SU-DHL-6 (cell line): ENCODE results near the gene CLPTM1L.
"Not testable (repeated sequence)": the region's sequence is repeated elsewhere in the genome, so short reads cannot be mapped to it uniquely, and the experiment has no call there.

Source experiments
- H2AFZ ChIP-seq: fragments of 200-600 bp; sonication (generic); 2 replicates; pipeline ENCODE4 v1.6.1; 2014; ENCODE audit warnings: low read depth, mild to moderate bottlenecking, moderate library complexity, mixed read lengths, antibody characterized with exemption, low read length; ENCODE audit not compliant: severe bottlenecking
- H3F3A ChIP-seq: fragments of 200-600 bp; shearing (Covaris generic); 2 replicates; pipeline ENCODE4 v1.6.0; 2016; ENCODE audit warnings: antibody characterized with exemption, mild to moderate bottlenecking; ENCODE audit not compliant: insufficient read depth
- H3K27ac ChIP-seq: fragments of 200-600 bp; sonication (generic); 2 replicates; pipeline ENCODE4 v1.5.1; 2016; ENCODE audit warnings: low read depth, mild to moderate bottlenecking, low read length, moderate library complexity, mixed read lengths
- H3K27me3 ChIP-seq: fragments of 200-600 bp; sonication (generic), shearing (Covaris generic); 2 replicates; pipeline ENCODE4 v1.6.0; 2014; ENCODE audit warnings: mild to moderate bottlenecking, low read length
- H3K36me3 ChIP-seq: fragments of 200-600 bp; sonication (generic); 2 replicates; pipeline ENCODE4 v1.6.1; 2014; ENCODE audit warnings: mild to moderate bottlenecking, low read length, mixed read lengths
- H3K4me2 ChIP-seq: fragments of 300-600, 200-600 bp; shearing (Covaris generic), sonication (generic); 2 replicates; pipeline ENCODE4 v1.6.0; 2014; ENCODE audit warnings: low read length, low read depth, mild to moderate bottlenecking; ENCODE audit not compliant: poor library complexity, severe bottlenecking
- H3K4me3 ChIP-seq: fragments of 200-600 bp; sonication (generic); 2 replicates; pipeline ENCODE4 v1.5.1; 2014; ENCODE audit warnings: antibody characterized with exemption, low read length, mild to moderate bottlenecking, mixed read lengths; ENCODE audit not compliant: insufficient read depth, poor library complexity, severe bottlenecking
- H3K79me2 ChIP-seq: fragments of 200-600 bp; sonication (generic); 2 replicates; pipeline ENCODE4 v1.6.1; 2014; ENCODE audit warnings: mild to moderate bottlenecking, low read length, moderate library complexity; ENCODE audit not compliant: insufficient read depth
- H3K9ac ChIP-seq: fragments of 200-600 bp; sonication (generic); 2 replicates; pipeline ENCODE4 v1.7.0; 2014; ENCODE audit warnings: mild to moderate bottlenecking, low read length
- H3K9me2 ChIP-seq: fragments of 200-600 bp; sonication (generic); replicated peaks from 2 replicates; pipeline ENCODE4 v1.6.1; 2014; ENCODE audit warnings: low read length; ENCODE audit not compliant: insufficient read depth
- H3K9me3 ChIP-seq: fragments of 200-600 bp; sonication (generic); 2 replicates; pipeline ENCODE4 v1.6.1; 2014; ENCODE audit warnings: low read length, mixed read lengths; ENCODE audit not compliant: insufficient read depth
- H4K20me1 ChIP-seq: fragments of 200-600 bp; sonication (generic); 2 replicates; pipeline ENCODE4 v1.6.1; 2014; ENCODE audit warnings: low read depth, mild to moderate bottlenecking, antibody characterized with exemption, low read length, moderate library complexity, mixed read lengths
- CTCF ChIP-seq: fragments of 200-600 bp; sonication (generic); IDR thresholded peaks from one replicate; pipeline ENCODE4 v1.5.1; 2017; ENCODE audit warnings: antibody characterized with exemption, mild to moderate bottlenecking, low read length, moderate library complexity; ENCODE audit not compliant: insufficient read depth, poor library complexity, severe bottlenecking
- EZH2phosphoT487 ChIP-seq: fragments of 200-600 bp; sonication (generic), shearing (Covaris generic); conservative IDR thresholded peaks from 2 replicates; pipeline ENCODE4 v1.6.1; 2018; ENCODE audit warnings: mild to moderate bottlenecking, antibody characterized with exemption, low read length, moderate library complexity, mixed read lengths

Gene CLPTM1L

DNA sequence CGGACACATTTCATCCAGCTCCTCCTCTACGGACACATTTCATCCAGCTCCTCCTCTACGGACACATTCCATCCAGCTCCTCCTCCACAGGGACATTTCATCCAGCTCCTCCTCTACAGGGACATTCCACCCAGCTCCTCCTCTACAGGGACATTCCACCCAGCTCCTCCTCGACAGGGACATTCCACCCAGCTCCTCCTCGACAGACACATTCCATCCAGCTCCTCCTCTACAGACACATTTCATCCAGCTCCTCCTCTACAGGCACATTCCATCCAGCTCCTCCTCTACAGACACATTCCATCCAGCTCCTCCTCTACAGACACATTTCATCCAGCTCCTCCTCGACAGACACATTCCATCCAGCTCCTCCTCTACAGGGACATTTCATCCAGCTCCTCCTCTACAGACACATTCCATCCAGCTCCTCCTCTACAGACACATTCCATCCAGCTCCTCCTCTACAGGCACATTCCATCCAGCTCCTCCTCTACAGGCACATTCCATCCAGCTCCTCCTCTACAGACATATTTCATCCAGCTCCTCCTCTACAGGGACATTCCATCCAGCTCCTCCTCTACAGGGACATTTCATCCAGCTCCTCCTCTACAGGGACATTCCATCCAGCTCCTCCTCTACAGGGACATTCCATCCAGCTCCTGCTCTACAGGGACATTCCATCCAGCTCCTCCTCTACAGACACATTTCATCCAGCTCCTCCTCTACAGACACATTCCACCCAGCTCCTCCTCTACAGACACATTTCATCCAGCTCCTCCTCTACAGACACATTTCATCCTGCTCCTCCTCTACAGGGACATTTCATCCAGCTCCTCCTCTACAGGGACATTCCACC is 17.8 kb downstream of the CLPTM1L start:
- H3K9me3 ChIP-seq, H3K27me3 ChIP-seq, H3K27ac ChIP-seq, H3F3A ChIP-seq, H3K36me3 ChIP-seq, H2AFZ ChIP-seq, H3K4me2 ChIP-seq, H3K9ac ChIP-seq, H4K20me1 ChIP-seq, H3K9me2 ChIP-seq, H3K4me3 ChIP-seq: not testable (repeated sequence)
- peaks cover 35% of the 10 kb centered on the region for H3K79me2 ChIP-seq

DNA sequence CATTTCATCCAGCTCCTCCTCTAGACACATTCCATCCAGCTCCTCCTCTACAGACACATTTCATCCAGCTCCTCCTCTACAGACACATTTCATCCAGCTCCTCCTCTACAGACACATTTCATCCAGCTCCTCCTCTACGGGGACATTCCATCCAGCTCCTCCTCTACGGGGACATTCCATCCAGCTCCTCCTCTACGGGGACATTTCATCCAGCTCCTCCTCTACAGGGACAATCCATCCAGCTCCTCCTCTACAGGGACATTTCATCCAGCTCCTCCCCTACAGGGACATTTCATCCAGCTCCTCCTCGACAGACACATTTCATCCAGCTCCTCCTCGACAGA is 18.4 kb downstream of the CLPTM1L start:
- not testable (repeated sequence) for H4K20me1 ChIP-seq, H3K9me2 ChIP-seq, H3K9ac ChIP-seq, H2AFZ ChIP-seq, H3K9me3 ChIP-seq, H3K27ac ChIP-seq, H3K4me2 ChIP-seq, H3K27me3 ChIP-seq, H3K4me3 ChIP-seq, H3F3A ChIP-seq, H3K36me3 ChIP-seq
- peaks cover 29% of the 10 kb centered on the region for H3K79me2 ChIP-seq

DNA sequence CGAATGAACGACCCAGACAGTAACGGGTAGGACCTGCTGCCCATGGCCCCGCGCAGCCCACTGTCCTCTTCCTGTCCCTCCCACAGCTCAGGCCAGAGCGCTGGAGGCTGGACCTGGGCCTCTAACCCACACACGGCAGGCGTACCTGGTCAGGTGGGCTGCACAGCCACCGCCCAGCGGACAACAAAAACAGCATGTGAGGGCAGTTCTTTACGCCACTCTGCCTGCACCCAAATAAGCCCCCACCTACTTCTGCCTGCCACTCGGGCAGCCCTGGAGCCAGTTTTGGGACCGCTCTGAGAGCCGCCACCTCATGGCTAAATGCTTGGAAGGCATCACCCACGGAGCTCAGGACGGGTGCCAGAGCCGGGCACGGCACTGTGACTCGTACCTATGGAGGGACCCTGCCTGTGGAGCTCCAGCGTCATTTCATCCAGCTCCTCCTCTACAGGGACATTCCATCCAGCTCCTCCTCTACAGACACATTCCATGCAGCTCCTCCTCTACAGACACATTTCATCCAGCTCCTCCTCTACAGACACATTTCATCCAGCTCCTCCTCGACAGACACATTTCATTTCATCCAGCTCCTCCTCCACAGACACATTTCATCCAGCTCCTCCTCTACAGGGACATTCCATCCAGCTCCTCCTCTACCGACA is 18.9 kb downstream of the CLPTM1L start:
- Histone ChIP-seq H3F3A (no peaks in the 10 kb centered on the region), H3K4me2 (no peak overlapping the region)

DNA sequence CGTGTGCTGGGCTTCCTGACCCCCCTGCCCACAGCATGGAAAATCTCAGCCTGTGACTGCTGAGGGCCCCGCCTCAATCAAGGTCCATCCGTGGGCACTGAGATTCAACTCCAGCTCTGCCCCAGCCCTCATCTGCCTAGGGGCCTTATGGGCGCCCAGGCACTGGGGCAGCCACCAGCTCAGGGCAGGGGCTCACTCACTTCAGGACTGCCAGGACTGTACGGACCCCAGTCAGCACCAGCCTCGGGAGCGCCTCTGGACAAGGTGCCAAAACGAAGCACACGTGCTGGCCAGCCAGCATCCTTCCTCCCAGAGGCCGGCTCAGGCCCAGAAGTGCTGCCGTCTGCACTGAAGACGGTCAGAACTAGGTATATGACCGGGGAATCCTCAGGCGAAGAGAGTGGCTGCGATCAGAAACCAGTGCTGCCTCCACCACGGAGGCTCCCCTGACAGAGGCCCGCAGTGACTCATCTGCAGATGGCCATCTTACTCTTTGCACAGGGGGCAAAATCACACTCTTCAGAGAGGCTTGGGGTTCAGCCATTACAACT is 19.6 kb downstream of the CLPTM1L start:
- peaks cover 10% of the 10 kb centered on the region; the same call in 1 of the 2 replicates for H3K36me3 ChIP-seq
- H2AFZ ChIP-seq: no peak overlapping the region
- H3F3A ChIP-seq: no peaks in the 10 kb centered on the region; the same call in 1 of the 2 replicates
- H3K4me3 ChIP-seq: no peak overlapping the region
- H4K20me1 ChIP-seq: peaks cover 8% of the 10 kb centered on the region; the same call in 1 of the 2 replicates
- H3K79me2 ChIP-seq: peaks cover 17% of the 10 kb centered on the region
- no peak overlapping the region for H3K27ac ChIP-seq
- no peak overlapping the region for H3K4me2 ChIP-seq
- no peaks in the 10 kb centered on the region for H3K9me2 ChIP-seq
- H3K9me3 ChIP-seq: no peaks in the 10 kb centered on the region
- no peak overlapping the region for H3K9ac ChIP-seq
- H3K27me3 ChIP-seq: no peaks in the 10 kb centered on the region
- no peak for TF ChIP-seq CTCF
- no peak for TF ChIP-seq EZH2phosphoT487

More for the DNA sequence above, 18.9 kb downstream of the CLPTM1L start:
- Histone ChIP-seq H3K27ac (no peak overlapping the region), H3K36me3 (peaks cover 10% of the 10 kb centered on the region; the same call in 1 of the 2 replicates), H3K9ac (no peak overlapping the region), H4K20me1 (peaks cover 8% of the 10 kb centered on the region; the same call in 1 of the 2 replicates), H3K79me2 (peaks cover 24% of the 10 kb centered on the region), H2AFZ (no peak overlapping the region), H3K4me3 (no peak overlapping the region), H3K27me3 (no peaks in the 10 kb centered on the region), H3K9me2 (no peaks in the 10 kb centered on the region), H3K9me3 (no peaks in the 10 kb centered on the region)
- no peak for TF ChIP-seq CTCF
- TF ChIP-seq EZH2phosphoT487: no peak
